ENCODE results near the gene COL23A1.

COL23A1 gene

GRCh38 chr5:178420354-178420781 is 169.8 kb downstream of the COL23A1 start:
- no peak overlapping the region for H3K4me3 Mint-ChIP-seq
- peaks cover 4% of the 10 kb centered on the region for H3K4me1 Mint-ChIP-seq
- no peak overlapping the region for H3K27ac Mint-ChIP-seq
- H3K27me3 Mint-ChIP-seq: peaks cover 4% of the 10 kb centered on the region
- H3K9me3 Mint-ChIP-seq: no peaks in the 10 kb centered on the region
- no peaks in the 10 kb centered on the region for H3K36me3 Mint-ChIP-seq

DNA sequence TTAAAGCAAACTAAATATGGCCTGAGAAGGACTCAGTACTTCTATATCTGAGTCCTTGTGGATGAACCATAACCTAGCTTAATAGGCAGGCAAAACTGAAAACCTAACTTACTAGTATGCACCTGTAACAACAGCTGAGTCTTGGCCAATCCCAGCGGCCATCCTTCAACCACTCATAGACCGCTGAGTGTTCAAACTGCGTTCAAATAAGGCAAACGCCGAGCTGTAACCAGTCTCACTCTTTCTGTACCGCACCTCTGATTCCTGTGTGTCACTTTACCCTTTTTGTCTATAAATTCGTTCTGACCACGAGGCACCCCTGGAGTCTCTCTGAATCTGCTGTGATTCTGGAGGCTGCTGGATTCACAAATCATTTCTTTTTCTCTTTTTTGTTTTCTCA is 170.5 kb downstream of the COL23A1 start:
- H3K27ac Mint-ChIP-seq: no peak overlapping the region

DNA sequence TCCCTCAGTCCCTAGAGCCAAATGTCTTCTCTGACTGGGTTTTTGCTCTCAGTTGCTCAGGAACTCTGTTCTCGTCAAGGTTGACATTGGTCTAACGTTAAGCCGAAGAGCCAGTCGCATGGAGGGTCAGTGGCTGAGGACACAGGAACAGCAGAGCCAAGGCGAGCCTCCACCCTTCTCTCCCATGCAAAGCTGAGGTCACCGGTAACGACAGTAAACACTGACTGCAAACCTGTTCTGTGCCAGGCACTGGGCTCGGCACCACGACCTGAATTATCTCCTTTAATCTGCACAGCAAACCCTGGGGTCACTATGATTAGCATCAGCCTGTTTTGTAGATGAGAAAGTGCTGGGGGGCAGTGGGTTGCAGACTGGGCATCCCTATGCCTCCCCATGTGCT is 171.0 kb downstream of the COL23A1 start:
- Mint-ChIP-seq H3K27ac (no peak overlapping the region), H3K36me3 (no peaks in the 10 kb centered on the region), H3K9me3 (no peaks in the 10 kb centered on the region)

More for the DNA sequence above, 170.5 kb downstream of the COL23A1 start:
- peaks cover 4% of the 10 kb centered on the region for H3K27me3 Mint-ChIP-seq
- H3K4me3 Mint-ChIP-seq: no peak overlapping the region
- H3K4me1 Mint-ChIP-seq: peaks cover 4% of the 10 kb centered on the region
- H3K9me3 Mint-ChIP-seq: no peaks in the 10 kb centered on the region
- H3K36me3 Mint-ChIP-seq: no peaks in the 10 kb centered on the region

DNA sequence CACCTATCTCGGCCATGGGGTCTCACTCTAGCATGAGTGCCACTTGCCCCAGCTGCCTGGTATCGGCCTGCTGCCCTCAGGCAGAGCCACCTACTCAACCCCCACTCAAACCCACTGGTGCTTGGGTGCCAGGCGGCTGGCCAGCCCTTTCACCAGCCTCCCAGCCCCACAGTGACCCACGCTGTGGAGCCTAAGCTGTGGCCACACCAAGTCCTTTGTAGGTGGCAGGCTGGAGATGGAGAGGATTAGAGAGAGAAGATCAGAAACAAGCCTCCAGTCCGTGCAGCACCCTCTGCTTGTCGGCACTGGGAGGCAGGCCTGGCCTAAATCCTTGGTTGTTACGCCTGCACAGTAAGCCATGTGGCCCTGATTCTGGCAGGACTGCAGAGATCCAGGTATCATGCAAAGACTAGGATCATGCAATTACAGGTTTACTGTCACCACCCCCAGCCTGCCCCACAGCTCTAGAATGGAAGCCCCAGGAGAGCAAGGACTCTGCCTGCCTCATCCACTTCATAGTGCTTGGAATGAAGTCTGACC is 171.7 kb downstream of the COL23A1 start:
- Mint-ChIP-seq H3K9me3 (no peaks in the 10 kb centered on the region), H3K36me3 (no peaks in the 10 kb centered on the region), H3K27me3 (peaks cover 5% of the 10 kb centered on the region), H3K4me3 (no peak overlapping the region), H3K27ac (no peak overlapping the region), H3K4me1 (peaks cover 4% of the 10 kb centered on the region)

More for the DNA sequence above, 171.0 kb downstream of the COL23A1 start:
- H3K4me1 Mint-ChIP-seq: peaks cover 4% of the 10 kb centered on the region
- no peak overlapping the region for H3K4me3 Mint-ChIP-seq
- H3K27me3 Mint-ChIP-seq: peaks cover 4% of the 10 kb centered on the region

DNA sequence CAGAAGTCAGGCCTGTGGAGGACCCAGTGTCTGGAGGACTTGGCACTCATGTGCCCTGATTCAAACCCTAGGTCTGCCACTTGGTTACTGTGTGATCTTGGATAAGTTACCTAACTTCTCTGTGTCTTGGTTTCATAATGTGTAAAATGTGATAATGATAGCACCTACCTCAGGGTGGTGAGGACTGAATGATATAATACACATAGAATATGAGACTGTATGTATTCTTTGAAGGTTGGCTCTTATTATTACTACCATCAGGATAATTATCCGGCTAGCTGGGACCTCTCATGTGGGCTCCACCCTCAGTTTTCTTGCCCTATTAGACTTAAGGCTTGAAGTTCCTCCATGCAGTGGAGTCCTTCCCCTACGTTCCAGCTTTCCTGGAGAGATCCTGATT is 172.2 kb downstream of the COL23A1 start:
- no peaks in the 10 kb centered on the region for H3K9me3 Mint-ChIP-seq
- H3K36me3 Mint-ChIP-seq: no peaks in the 10 kb centered on the region
- H3K4me3 Mint-ChIP-seq: no peak overlapping the region
- no peak overlapping the region for H3K27ac Mint-ChIP-seq
- H3K27me3 Mint-ChIP-seq: peaks cover 8% of the 10 kb centered on the region
- H3K4me1 Mint-ChIP-seq: peaks cover 4% of the 10 kb centered on the region

- Mint-ChIP-seq H3K4me3 (no peak overlapping the region), H3K27ac (no peak overlapping the region), H3K27me3 (peaks cover 9% of the 10 kb centered on the region), H3K36me3 (no peaks in the 10 kb centered on the region), H3K9me3 (no peaks in the 10 kb centered on the region), H3K4me1 (peaks cover 4% of the 10 kb centered on the region)
These were observed 172.8 kb downstream of the COL23A1 start for GRCh38 chr5:178417391-178417811.

DNA sequence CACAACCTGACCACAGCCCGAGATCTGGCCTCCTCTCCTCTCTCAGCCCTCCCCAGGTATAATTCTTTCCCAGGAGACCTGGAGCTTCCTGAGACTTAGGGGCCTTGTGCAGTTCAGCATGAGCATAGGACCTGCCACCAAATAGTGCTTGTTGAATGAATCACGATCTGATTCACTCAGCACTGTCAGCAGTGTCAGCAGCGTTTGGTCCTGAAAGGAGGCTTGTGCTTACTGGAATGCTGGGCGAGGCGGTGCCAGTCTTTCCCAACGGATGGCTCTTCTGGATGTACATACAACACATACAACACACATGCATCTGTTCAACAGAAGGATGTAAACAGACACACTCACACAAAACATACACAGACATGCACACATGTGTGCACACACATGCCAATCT is 173.3 kb downstream of the COL23A1 start:
- H3K4me1 Mint-ChIP-seq: peaks cover 4% of the 10 kb centered on the region
- no peaks in the 10 kb centered on the region for H3K36me3 Mint-ChIP-seq
- H3K27ac Mint-ChIP-seq: no peak overlapping the region
- no peaks in the 10 kb centered on the region for H3K9me3 Mint-ChIP-seq
- H3K4me3 Mint-ChIP-seq: no peak overlapping the region
- peaks cover 9% of the 10 kb centered on the region for H3K27me3 Mint-ChIP-seq

GRCh38 chr5:178416206-178416882 is 173.8 kb downstream of the COL23A1 start:
- H3K36me3 Mint-ChIP-seq: no peaks in the 10 kb centered on the region
- no peak overlapping the region for H3K4me3 Mint-ChIP-seq
- H3K27me3 Mint-ChIP-seq: peaks cover 10% of the 10 kb centered on the region
- H3K9me3 Mint-ChIP-seq: no peaks in the 10 kb centered on the region
- peaks cover 4% of the 10 kb centered on the region for H3K4me1 Mint-ChIP-seq
- no peak overlapping the region for H3K27ac Mint-ChIP-seq

DNA sequence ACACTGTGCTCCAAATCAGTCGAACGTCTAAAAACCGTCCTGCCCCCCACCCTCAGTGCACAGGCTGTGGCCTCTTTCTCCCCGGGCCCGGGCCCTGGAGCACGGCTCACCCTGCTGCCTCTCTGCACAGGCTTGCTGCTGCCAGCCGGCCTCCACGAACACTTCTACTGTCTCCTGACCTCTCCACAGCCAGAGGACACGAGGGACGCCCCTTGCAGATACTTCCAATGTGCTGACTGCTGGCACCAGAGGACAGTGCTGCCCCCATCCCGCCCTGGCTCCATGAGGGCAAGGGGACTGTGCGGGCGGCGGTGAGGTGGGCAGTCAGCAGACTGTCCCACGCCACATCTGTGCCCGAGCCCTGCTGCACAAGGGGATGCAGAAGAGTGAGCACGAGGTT is 174.8 kb downstream of the COL23A1 start:
- Mint-ChIP-seq H3K27me3 (peaks cover 11% of the 10 kb centered on the region), H3K4me1 (peaks cover 4% of the 10 kb centered on the region), H3K36me3 (no peaks in the 10 kb centered on the region), H3K4me3 (no peak overlapping the region), H3K9me3 (no peaks in the 10 kb centered on the region), H3K27ac (no peak overlapping the region)

DNA sequence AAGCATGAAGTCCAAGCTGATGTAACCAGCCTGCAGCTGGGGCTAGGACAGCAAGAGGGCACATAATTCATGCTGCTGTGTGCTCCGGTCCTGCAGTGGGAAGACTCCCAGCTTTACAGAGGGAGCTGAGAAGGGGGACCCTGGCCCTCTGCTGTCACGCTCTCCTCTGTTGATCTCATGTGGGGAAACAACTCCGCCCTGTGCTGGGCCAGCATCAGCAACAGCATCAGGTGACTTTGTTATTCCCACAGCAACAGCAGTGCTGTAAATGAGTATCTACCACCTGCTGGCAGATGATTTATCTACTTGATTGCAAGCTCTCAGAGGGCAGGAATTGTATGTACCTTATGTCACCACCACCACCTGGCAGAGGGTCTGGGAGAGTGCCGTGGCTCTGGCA is 176.2 kb downstream of the COL23A1 start:
- peaks cover 11% of the 10 kb centered on the region for H3K27me3 Mint-ChIP-seq

GRCh38 chr5:178411083-178411482 is 179.1 kb downstream of the COL23A1 start:
- H3K4me1 Mint-ChIP-seq: no peaks in the 10 kb centered on the region
- H3K36me3 Mint-ChIP-seq: peaks cover 3% of the 10 kb centered on the region
- no peak overlapping the region for H3K4me3 Mint-ChIP-seq
- peaks cover 13% of the 10 kb centered on the region for H3K9me3 Mint-ChIP-seq
- H3K27me3 Mint-ChIP-seq: peaks cover 13% of the 10 kb centered on the region
- no peak overlapping the region for H3K27ac Mint-ChIP-seq

More for the DNA sequence above, 176.2 kb downstream of the COL23A1 start:
- Mint-ChIP-seq H3K4me3 (no peak overlapping the region), H3K9me3 (no peaks in the 10 kb centered on the region), H3K27ac (no peak overlapping the region), H3K4me1 (peaks cover 4% of the 10 kb centered on the region), H3K36me3 (no peaks in the 10 kb centered on the region)

- no peak overlapping the region for H3K27ac Mint-ChIP-seq
- H3K4me3 Mint-ChIP-seq: no peak overlapping the region
- no peaks in the 10 kb centered on the region for H3K4me1 Mint-ChIP-seq
- peaks cover 12% of the 10 kb centered on the region for H3K27me3 Mint-ChIP-seq
- peaks cover 19% of the 10 kb centered on the region for H3K9me3 Mint-ChIP-seq
- H3K36me3 Mint-ChIP-seq: peaks cover 6% of the 10 kb centered on the region
These were observed 182.5 kb downstream of the COL23A1 start for GRCh38 chr5:178407646-178408045.

DNA sequence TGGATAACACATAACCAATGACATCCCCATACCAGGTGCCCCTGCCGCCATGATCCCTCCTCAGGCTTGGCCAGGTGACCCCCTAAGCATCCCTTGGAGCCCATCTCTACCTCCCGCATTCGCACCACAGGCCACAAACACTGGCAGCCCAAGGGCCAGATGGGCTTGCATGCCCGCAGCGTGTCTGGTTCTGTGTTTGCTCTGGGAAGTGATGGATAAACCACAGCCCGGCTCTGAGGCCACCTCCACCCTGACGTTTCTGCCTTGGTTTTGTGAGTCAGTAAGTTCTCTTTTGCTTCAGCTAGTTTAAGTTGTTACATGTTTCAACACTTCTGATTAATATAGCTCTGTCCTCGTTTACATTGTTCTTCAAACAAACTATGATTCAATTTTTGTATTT is 185.2 kb downstream of the COL23A1 start:
- Mint-ChIP-seq H3K36me3 (peaks cover 9% of the 10 kb centered on the region), H3K27me3 (peaks cover 11% of the 10 kb centered on the region), H3K4me3 (no peak overlapping the region), H3K4me1 (no peaks in the 10 kb centered on the region), H3K9me3 (peaks cover 19% of the 10 kb centered on the region), H3K27ac (no peak overlapping the region)

GRCh38 chr5:178403956-178404600 is 186.1 kb downstream of the COL23A1 start:
- no peaks in the 10 kb centered on the region for H3K4me1 Mint-ChIP-seq
- H3K9me3 Mint-ChIP-seq: peaks cover 19% of the 10 kb centered on the region
- no peak overlapping the region for H3K4me3 Mint-ChIP-seq
- no peak overlapping the region for H3K27ac Mint-ChIP-seq
- peaks cover 11% of the 10 kb centered on the region for H3K27me3 Mint-ChIP-seq
- peaks cover 9% of the 10 kb centered on the region for H3K36me3 Mint-ChIP-seq

GRCh38 chr5:178403351-178403750 is 186.8 kb downstream of the COL23A1 start:
- H3K36me3 Mint-ChIP-seq: peaks cover 9% of the 10 kb centered on the region
- no peak overlapping the region for H3K4me3 Mint-ChIP-seq
- H3K27me3 Mint-ChIP-seq: peaks cover 11% of the 10 kb centered on the region
- no peaks in the 10 kb centered on the region for H3K4me1 Mint-ChIP-seq
- H3K9me3 Mint-ChIP-seq: peaks cover 19% of the 10 kb centered on the region
- no peak overlapping the region for H3K27ac Mint-ChIP-seq

DNA sequence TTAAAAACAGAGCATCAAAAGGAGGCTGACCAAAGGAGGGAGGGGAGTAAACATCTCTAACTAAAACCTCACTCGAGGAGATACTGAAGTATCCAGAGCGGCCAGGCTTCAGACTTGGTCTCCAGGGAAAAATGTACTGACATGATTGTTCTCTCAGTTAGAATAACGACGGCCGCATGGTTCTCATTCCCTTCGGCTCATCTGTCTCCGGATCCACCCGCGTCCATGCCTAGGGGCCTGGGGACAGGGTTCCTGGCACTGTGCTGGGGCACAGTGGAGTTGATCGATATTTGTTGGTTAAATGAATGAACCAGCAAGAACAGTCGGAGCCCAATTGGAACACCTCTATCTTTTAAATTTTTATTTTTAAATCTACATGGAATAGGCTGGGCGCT is 190.5 kb downstream of the COL23A1 start:
- no peak overlapping the region for H3K27ac Mint-ChIP-seq
- H3K9me3 Mint-ChIP-seq: no peaks in the 10 kb centered on the region
- H3K4me3 Mint-ChIP-seq: no peak overlapping the region
- no peaks in the 10 kb centered on the region for H3K4me1 Mint-ChIP-seq
- H3K36me3 Mint-ChIP-seq: peaks cover 4% of the 10 kb centered on the region
- peaks cover 3% of the 10 kb centered on the region for H3K27me3 Mint-ChIP-seq
